Activated B cell treated with CpG ODN at 0.5 μM for 24 hours (primary cell): Measurements from ENCODE around the gene RPL22. TPM values are rescaled to one million over a fixed set of nuclear protein-coding genes. Genes with fewer than 3 reads are reported as not detected.

Experiments
- ATAC-seq: fragments of 200-7000 bp; cut with Tn5 transposase; one replicate; pipeline ENCODE4 v1.10.0; 2021; ENCODE audit warnings: low read depth, mild to moderate bottlenecking, moderate library complexity
- CTCF ChIA-PET: fragments of 350-600 bp; sonication (Branson Sonifier 250); formaldehyde crosslinking; loops from one replicate; lab custom pipeline; 2021; ENCODE audit warnings: antibody characterized with exemption; lab: Charles Lee
- POLR2A ChIA-PET: fragments of 350-600 bp; sonication (Branson Sonifier 250); formaldehyde crosslinking; loops from one replicate; lab custom pipeline; 2021; ENCODE audit warnings: antibody characterized with exemption; lab: Charles Lee
- DNase-seq: peaks from one replicate; pipeline ENCODE4 v3.0.0; 2022
- H3K27ac Mint-ChIP-seq: one replicate; pipeline ENCODE4 v1.8.0; 2020; ENCODE audit warnings: mixed read lengths
- H3K27me3 Mint-ChIP-seq: one replicate; pipeline ENCODE4 v1.8.0; 2021; ENCODE audit warnings: mixed read lengths
- H3K36me3 Mint-ChIP-seq: one replicate; pipeline ENCODE4 v1.8.0; 2021; ENCODE audit warnings: low read depth, mixed read lengths
- H3K4me1 Mint-ChIP-seq: one replicate; pipeline ENCODE4 v1.8.0; 2021; ENCODE audit warnings: mixed read lengths
- H3K4me3 Mint-ChIP-seq: one replicate; pipeline ENCODE4 v1.8.0; 2020; ENCODE audit warnings: mild to moderate bottlenecking, mixed read lengths
- H3K9me3 Mint-ChIP-seq: one replicate; pipeline ENCODE4 v1.8.0; 2020; ENCODE audit warnings: mixed read lengths
- intact Hi-C: fragments of 100-400 bp; cut with micrococcal nuclease; formaldehyde crosslinking; loops from one replicate; pipeline ENCODE4 v1.15.1; 2024
- total RNA-seq: library from RNA; stranded (reverse); gene quantifications from 2 replicates; pipeline ENCODE4 v1.2.3, GENCODE V29; 2022
- TF ChIP-seq, protein P1 (sequence below): fragments of 200-600 bp; IDR thresholded peaks from one replicate; pipeline ENCODE4 v1.8.0; 2022; ENCODE audit warnings: antibody characterized with exemption, mild to moderate bottlenecking

Gene RPL22
- total RNA-seq, 1 donor from 2014 or later, result 621 TPM

DNA sequence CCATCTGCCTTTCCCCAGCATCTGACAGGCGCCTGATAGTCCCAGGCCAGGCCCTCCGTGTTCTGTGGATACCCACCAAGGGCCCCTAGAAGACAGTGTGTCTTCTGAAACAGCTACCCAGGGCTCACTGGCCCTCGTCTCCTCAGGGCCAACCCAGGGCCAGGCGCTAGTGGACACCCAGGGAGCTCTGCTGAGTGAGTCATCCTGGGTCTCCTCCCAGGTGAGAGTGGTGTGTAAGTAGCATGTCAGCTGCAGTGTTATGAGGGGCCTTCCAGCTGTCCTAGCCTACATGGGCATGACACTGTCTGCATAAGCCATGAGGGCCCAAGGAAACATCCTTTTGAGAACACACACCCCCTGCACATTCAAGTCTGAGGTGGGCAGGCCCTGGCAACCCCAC is 56.0 kb downstream of the RPL22 start:
- Mint-ChIP-seq H3K36me3 (no peaks in the 10 kb centered on the region), H3K9me3 (no peaks in the 10 kb centered on the region), H3K27ac (no peak overlapping the region), H3K4me1 (peaks cover 3% of the 10 kb centered on the region), H3K4me3 (no peak overlapping the region), H3K27me3 (peaks cover 14% of the 10 kb centered on the region)
- ChIA-PET CTCF (no interaction called here), POLR2A (no interaction called here)
- DNase-seq, result no peak
- ATAC-seq, result no peak
- TF ChIP-seq, protein P1, sequence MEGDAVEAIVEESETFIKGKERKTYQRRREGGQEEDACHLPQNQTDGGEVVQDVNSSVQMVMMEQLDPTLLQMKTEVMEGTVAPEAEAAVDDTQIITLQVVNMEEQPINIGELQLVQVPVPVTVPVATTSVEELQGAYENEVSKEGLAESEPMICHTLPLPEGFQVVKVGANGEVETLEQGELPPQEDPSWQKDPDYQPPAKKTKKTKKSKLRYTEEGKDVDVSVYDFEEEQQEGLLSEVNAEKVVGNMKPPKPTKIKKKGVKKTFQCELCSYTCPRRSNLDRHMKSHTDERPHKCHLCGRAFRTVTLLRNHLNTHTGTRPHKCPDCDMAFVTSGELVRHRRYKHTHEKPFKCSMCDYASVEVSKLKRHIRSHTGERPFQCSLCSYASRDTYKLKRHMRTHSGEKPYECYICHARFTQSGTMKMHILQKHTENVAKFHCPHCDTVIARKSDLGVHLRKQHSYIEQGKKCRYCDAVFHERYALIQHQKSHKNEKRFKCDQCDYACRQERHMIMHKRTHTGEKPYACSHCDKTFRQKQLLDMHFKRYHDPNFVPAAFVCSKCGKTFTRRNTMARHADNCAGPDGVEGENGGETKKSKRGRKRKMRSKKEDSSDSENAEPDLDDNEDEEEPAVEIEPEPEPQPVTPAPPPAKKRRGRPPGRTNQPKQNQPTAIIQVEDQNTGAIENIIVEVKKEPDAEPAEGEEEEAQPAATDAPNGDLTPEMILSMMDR, result no peak
- intact Hi-C loops, result no loop called here

DNA sequence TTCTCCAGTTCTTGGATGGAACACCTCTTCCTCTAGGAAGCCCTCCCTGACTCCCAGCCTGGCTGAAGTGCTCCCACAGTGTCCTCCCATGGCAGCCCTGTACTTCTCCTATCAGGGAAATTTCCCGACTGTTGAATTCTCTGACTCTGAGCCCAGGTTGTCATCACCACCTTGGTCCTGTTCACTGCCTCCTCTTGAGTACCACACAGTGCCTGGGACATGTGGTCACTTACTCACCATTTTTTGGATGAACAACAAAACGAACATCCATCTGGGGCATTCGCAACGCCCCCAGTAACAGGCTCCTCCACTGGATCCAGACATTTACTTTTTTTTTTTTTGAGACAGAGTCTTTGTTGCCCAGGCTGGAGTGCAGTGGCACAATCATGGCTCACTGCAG is 56.7 kb downstream of the RPL22 start:
- no peaks in the 10 kb centered on the region for H3K4me1 Mint-ChIP-seq
- no peak overlapping the region for H3K4me3 Mint-ChIP-seq
- DNase-seq (no peak), ATAC-seq (no peak)
- no peaks in the 10 kb centered on the region for H3K9me3 Mint-ChIP-seq
- no peak overlapping the region for H3K27ac Mint-ChIP-seq
- H3K36me3 Mint-ChIP-seq, result no peaks in the 10 kb centered on the region
- TF ChIP-seq, protein P1, result no peak
- intact Hi-C loops, result no loop called here
- peaks cover 8% of the 10 kb centered on the region for H3K27me3 Mint-ChIP-seq
- ChIA-PET CTCF (no interaction called here), POLR2A (no interaction called here)

DNA sequence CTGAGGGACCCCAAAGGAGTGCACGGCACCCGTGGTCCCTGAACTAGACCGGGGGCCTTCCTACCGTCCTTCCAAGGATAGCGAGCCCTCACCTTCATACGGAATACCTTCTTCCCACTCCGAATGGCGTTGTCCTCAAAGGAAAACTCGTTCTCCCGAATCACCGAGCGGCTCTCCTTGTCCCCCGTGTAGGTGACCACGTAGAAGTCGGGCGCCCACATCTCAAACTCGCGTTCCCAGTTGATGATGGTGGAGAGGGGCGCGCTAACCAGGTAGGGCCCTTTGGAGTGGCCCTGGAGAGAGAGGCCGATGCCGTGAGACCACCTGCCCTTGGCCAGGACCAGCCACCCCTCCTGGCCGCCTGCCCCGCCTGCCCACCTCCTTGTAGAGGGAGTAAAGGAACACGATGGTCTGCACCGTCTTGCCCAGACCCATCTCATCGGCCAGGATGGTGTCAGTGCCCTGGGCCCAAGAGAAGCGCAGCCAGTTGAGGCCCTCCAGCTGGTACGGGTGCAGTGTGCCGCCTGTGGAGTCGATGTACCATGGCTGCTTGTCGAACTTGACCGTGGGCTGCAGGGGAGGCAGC is 57.3 kb downstream of the RPL22 start:
- CTCF ChIA-PET, result no interaction called here
- ATAC-seq, result no peak
- no peaks in the 10 kb centered on the region for H3K4me1 Mint-ChIP-seq
- H3K27me3 Mint-ChIP-seq, result peaks cover 12% of the 10 kb centered on the region
- TF ChIP-seq, protein P1, result no peak
- DNase-seq, result no peak
- no peaks in the 10 kb centered on the region for H3K36me3 Mint-ChIP-seq
- POLR2A ChIA-PET, result no interaction called here
- intact Hi-C loops, result no loop called here
- H3K9me3 Mint-ChIP-seq, result no peaks in the 10 kb centered on the region
- H3K27ac Mint-ChIP-seq, result no peak overlapping the region
- H3K4me3 Mint-ChIP-seq, result no peak overlapping the region

DNA sequence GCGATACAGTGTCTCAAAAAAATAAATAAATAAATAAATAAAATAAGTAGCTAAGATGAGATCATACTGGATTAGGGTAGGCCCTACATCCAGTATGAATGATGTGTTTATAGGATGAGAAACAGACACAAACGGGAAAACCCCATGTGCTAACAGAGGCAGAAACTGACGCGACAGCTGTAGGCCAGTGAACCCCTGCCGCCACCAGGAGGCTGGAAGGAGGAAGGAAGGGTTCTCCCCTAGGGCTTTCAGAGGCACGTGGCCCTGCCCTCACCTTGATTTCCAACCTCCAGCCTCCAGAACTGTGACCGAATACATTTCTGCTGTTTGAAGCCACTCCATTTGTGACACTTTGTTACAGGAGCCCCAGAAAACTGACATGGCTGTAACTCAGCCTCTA is 57.8 kb downstream of the RPL22 start:
- ChIA-PET CTCF (no interaction called here), POLR2A (interaction anchor here (0.6 kb wide), 1 partner anchor 151 kb away, joined by 3 read pairs; no protein-coding TSS in a partner anchor)
- no peak overlapping the region for H3K27ac Mint-ChIP-seq
- intact Hi-C loops, result no loop called here
- H3K4me3 Mint-ChIP-seq, result no peak overlapping the region
- no peaks in the 10 kb centered on the region for H3K36me3 Mint-ChIP-seq
- no peaks in the 10 kb centered on the region for H3K4me1 Mint-ChIP-seq
- H3K27me3 Mint-ChIP-seq, result peaks cover 9% of the 10 kb centered on the region
- DNase-seq, result no peak
- H3K9me3 Mint-ChIP-seq, result no peaks in the 10 kb centered on the region
- TF ChIP-seq, protein P1, result no peak
- peak; percentile 45 for ATAC-seq

DNA sequence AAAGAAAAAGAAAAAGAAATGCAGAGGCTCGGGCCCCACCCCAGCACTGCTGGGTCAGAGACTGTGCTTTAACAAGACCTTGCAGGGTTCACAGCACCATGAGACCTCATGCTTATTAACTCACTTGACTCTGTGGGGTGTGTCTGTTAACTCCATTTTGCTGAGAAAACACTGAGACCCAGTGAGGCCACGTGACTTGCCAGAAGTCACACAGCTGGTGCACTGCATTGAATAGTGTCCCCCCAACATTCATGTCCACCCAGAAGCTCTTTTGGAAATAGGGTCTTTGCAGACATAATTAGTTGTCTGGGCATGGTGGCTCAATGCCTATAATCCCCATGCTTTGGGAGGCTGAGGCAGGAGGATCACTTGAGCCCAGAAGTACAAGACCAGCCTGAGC is 59.0 kb downstream of the RPL22 start:
- H3K36me3 Mint-ChIP-seq, result no peaks in the 10 kb centered on the region
- CTCF ChIA-PET, result no interaction called here
- ATAC-seq (no peak), DNase-seq (no peak)
- H3K9me3 Mint-ChIP-seq, result no peaks in the 10 kb centered on the region
- no peaks in the 10 kb centered on the region for H3K4me1 Mint-ChIP-seq
- H3K4me3 Mint-ChIP-seq, result no peak overlapping the region
- intact Hi-C loops, result no loop called here
- H3K27me3 Mint-ChIP-seq, result peaks cover 6% of the 10 kb centered on the region
- POLR2A ChIA-PET, result no interaction called here
- TF ChIP-seq, protein P1, result no peak
- H3K27ac Mint-ChIP-seq, result no peak overlapping the region
